Amygdala (tissue), 56 donors: ENCODE data around the gene CORO2B.

Source experiments
- DNase-seq, 56 donors: peaks; one replicate each; lab custom pipeline; 2025; lab: John Stamatoyannopoulos, UW

CORO2B gene

DNA sequence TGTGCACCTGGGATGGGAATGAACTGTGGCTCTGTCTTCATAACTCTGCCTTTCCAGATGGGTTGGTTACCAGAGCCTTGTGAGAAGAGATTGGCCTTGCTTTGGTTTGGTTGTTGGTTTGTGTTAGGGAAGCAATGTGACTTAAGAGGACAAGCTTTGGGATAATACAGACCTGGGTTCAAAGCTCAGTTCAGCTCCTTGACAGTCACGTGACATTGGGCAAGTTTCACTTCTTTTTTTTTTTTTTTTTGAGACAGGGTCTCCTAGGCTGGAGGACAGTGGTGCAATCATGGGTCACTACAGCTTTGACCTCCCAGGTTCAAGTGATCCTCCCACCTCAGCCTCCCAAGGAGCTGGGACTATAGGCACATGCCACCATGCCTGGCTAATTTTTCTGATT is 42.7 kb downstream of the CORO2B start:
- no peak for DNase-seq

- DNase-seq: peak in 37 of 56 donors; percentile 32 to 82 (median 64)
Observed at GRCh38 chr15:68623301-68623892, 44.6 kb downstream of the CORO2B start.

- DNase-seq: no peak
Observed at GRCh38 chr15:68625853-68626252, 47.1 kb downstream of the CORO2B start.

GRCh38 chr15:68626283-68626682 is 47.5 kb downstream of the CORO2B start:
- no peak for DNase-seq

DNA sequence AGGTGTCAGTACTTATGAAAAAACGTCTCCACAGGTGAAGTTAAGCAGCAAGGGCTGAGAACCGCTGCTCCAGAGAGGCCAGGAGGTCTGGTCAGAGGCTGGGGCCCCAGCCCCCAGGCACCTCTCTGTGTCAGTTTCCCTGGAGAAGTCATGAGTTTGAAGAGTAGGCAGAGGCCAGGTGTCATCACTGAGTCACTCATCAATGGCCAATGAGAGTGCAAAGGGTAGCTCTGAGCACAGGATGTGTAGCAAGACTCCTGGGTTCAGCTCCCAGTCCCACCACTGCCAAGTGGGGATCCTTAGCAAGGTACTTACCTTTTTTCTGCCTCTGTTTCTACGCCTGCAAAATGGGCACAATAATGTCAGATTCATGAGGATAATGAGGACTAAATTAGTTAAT is 47.9 kb downstream of the CORO2B start:
- DNase-seq: no peak

- no peak for DNase-seq
Observed at GRCh38 chr15:68627476-68627875, 48.7 kb downstream of the CORO2B start.

DNA sequence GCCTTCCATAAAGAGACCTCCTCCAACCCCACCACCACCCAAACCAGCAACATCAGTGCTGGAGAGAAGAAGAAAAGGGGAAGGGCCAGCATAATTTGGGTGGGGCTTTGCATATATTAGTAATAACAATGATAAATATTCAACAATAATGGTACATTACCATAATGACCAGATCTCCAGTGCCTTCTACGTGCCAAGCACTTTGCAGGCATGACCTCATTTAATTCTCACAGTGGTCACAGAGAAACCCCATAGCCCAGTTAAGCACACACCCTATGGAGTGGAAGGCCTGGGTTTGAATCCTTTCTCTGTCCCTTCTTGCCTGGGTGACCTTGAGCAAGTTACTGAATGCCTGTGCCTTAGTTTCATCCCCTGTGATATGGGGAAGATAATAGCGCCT is 49.2 kb downstream of the CORO2B start:
- DNase-seq: no peak

GRCh38 chr15:68629519-68630210 is 50.9 kb downstream of the CORO2B start:
- no peak for DNase-seq

DNA sequence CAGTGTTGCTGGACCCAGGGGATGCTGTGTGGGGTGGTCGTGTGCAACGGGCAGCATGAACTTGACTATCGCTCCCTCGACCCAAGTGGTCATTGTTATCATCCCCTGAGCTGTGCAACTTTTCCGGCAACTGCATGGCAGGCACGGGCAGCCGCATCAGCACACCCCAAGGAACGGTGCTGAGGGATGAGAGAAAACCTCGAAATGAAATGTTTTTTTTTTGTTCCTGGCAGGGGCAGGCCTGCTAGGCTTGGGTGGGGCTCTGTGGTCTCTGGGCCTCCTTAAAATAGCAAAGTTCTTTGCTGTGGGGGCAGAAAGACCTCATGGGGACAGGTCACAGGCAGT is 51.4 kb downstream of the CORO2B start:
- DNase-seq: no peak

- DNase-seq: no peak
Observed at GRCh38 chr15:68630836-68631235, 52.0 kb downstream of the CORO2B start.

DNA sequence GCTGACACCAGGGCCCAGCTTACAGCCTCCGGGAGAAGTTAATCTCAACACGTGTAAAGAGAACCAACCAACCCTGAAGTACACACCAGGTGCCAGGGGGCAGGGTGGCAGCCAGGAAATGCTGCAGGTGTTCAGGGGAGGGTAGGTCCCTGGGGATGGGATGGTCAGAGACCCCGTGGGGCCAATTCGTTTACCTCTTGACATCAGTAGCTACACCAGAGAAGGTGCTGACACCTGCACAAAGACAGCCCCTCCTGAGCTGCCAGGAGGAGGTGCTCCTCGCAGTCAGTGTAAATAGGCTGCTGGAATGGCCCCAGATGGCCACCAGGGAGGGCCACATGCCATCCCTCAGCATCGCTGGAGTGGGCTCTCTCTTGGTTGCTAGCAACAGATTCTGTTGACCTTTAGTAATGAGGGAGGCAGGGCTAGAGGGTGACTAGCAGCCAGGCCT is 52.8 kb downstream of the CORO2B start:
- DNase-seq: no peak

- DNase-seq: no peak
Observed at GRCh38 chr15:68632101-68632500, 53.3 kb downstream of the CORO2B start.

DNA sequence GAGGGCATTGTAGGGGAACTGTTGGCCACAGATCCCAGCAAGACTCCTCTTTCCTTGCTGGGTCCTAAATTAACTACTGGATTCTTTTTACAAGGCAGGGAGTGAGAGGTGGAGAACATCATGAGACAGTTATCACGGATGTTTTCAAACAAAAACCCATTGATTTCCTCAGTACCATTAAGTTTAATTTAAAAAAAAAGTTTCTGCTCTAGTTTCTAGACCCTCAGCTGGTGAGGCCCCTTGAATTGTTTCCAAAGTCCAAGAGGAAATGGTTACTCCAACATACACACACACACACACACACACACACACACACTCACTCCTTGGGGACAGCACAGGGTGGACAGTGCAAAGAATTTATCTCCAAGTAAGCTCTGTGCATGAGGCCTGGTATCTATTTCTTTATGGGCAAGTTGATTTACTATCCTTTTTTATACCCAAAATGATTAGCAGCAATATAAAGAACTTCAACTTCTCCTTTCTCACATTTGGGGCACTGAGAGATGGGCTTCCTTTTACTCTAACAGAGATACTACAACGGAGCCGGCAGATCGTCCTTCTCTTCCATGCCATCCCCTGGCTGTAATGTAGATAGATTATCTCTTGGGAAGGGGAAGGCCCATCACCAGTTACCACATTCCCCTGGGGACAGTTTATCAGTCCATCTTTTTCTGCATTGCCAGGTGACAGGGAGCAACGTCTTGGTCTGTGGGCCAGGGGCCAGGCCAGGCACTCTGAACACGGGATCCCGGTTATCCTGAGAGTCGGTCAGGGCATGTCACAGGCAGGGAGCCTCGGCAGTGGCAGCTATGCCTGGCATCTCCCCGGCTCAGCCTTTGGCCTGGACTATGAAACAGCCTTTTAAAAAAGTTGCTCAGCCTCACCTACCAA is 54.7 kb downstream of the CORO2B start:
- no peak for DNase-seq

DNA sequence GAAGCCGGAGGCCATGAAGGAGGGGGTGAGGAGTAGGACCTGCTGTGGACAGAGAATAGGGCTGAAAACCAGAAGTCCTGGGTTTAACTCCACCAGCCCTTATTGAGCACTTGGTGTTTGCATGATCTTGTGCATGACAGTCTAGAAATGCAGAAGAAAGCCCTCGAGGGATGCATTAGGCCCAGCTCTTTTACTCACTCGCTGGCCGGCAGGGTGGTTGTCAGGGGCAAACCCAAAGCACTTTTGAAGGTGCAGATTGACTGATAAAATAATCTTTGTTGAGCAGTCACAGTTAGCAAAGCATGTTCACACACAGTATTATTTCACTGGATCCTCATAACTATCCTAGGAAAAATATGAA is 55.3 kb downstream of the CORO2B start:
- no peak for DNase-seq

GRCh38 chr15:68634531-68634930 is 55.7 kb downstream of the CORO2B start:
- DNase-seq: no peak

GRCh38 chr15:68635141-68635540 is 56.3 kb downstream of the CORO2B start:
- DNase-seq: peak in 42 of 56 donors; percentile 16 to 81 (median 48)

DNA sequence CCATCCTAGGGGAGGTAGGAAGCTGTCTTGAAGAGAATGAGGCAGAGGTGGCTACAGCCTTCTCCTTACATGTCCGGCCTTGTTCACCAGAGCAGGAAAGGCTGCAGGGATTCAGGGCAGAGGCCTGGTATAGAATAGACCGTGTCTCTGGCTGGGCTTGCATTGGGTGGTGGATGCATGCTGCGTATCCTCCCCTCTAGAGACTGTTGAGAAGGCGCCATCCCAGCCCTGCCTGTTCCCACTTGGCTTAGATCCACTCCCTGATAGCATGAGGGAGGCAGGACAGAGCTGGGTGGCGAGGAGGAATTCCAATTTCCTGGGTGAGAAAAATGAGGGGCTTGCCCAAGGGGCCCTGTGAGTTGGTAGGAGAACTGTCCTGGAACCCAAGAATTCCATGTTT is 57.5 kb downstream of the CORO2B start:
- DNase-seq: no peak

GRCh38 chr15:68637767-68638404 is 59.1 kb downstream of the CORO2B start:
- DNase-seq: peak in 3 of 56 donors; percentile 15 to 36 (median 22)

GRCh38 chr15:68638953-68639515 is 60.2 kb downstream of the CORO2B start:
- no peak for DNase-seq

GRCh38 chr15:68639926-68640600 is 61.3 kb downstream of the CORO2B start:
- peak in 1 of 56 donors; percentile 29 for DNase-seq
